GM21723 (cell line): ENCODE data around the gene CRYGN.
A peak's percentile ranks its signal among the peaks of the same experiment; 100 is the strongest.

Experiments
- ATAC-seq: cut with Tn5 transposase; IDR thresholded peaks from one replicate; pipeline ENCODE4 v1.9.1; 2021; ENCODE audit warnings: mild to moderate bottlenecking, moderate library complexity; ENCODE audit not compliant: unreplicated experiment

Gene CRYGN

DNA sequence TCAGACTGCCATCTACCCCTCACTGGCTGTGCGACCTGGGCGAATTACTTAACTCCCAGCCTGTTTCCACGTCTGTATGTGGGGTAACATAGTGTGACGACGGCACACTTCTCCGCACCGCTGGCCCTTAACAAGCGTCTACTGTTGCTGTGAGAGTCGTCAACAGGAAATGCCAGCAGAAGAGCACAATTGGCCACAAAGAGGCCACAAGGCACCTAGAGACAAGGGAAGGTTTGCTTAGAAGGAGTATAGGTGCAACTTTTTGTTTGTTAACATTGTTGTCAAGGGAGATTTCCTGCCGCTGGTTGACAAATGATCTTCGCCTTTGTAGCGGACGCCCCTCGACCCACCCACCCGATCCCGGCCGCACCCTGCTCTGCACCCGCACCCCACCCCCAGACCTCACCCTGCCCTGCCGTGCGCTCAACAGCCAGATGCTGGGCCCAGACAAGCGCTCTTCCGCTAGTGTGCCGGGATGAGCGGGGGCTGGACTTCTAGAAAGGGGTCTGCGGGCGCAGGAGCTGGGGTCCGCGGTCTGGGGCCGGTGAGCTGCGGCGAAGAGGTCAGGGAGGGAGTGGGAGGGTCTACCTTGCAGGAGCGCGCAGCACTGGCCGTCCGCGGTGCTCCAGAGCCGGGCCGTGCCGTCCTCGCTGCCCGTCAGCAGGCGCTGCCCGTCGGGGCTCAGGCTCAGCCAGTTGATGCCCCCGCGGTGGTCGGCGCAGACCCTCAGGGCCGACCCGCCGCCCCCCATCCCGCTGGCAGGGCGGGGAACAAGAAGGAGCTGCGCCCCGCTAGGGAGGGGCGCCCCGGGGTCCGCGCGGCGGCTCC is 30.9 kb downstream of the CRYGN start:
- ATAC-seq = no peak

- ATAC-seq = no peak
These were observed 31.5 kb downstream of the CRYGN start for GRCh38 chr7:151408498-151408838.

DNA sequence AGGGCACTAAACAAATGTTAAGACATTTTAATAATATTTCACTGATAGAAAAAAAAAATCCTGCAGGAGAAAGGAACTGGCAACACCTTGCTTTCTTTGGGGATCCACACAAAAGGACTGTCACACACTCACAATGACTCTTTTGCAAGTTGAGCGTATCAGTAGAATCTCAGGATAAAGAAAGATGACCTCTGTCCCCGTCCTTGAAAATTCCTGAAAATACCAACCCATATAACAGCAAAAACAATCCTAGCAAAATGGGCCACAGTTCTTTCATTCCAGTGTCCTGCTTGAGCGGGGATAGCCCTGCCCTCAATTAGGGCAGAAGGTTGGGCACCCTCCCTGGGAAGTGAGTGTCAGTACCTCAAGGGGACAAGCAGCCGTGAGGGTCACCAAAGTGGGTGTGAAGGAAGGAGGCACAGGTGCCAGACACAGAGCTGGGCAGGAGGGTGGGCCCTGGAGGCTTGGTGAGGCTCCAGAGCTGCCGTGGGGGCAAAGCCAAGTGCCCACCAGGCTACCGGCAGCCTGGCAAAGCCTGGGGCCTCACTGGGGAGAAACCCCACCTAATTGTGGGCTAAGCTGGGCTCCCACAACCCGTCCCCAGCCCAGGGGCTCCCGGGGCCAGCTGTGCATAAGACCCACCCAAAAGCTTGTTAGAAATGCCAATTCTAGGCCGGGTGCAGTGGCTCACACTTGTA is 32.9 kb downstream of the CRYGN start:
- no peak for ATAC-seq

- ATAC-seq = no peak
These were observed 33.7 kb downstream of the CRYGN start for GRCh38 chr7:151406051-151406875.

GRCh38 chr7:151405588-151405987 is 34.4 kb downstream of the CRYGN start:
- ATAC-seq = no peak

GRCh38 chr7:151405056-151405455 is 34.9 kb downstream of the CRYGN start:
- ATAC-seq = no peak

GRCh38 chr7:151404216-151405011 is 35.5 kb downstream of the CRYGN start:
- ATAC-seq = no peak

DNA sequence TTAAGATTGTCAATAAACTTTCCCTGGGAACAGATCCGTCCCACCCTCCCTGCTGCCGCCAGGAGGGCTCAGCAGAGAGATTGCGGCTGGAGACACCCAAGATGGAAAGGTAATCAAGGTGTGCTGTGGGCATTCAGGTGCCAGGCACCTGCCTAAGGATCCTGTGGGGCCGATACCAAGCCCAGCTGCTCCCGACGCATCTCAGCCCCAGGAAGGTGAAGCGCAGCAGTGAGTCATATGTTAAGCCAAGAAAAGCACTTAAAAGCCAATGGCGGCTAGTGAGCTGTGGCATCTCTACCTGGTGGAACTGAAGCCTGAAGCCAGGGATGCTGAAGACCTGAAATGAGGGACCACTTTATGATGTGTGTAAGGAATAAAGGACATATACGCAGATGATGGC is 36.2 kb downstream of the CRYGN start:
- ATAC-seq = no peak

GRCh38 chr7:151402029-151402835 is 37.7 kb downstream of the CRYGN start:
- no peak for ATAC-seq

DNA sequence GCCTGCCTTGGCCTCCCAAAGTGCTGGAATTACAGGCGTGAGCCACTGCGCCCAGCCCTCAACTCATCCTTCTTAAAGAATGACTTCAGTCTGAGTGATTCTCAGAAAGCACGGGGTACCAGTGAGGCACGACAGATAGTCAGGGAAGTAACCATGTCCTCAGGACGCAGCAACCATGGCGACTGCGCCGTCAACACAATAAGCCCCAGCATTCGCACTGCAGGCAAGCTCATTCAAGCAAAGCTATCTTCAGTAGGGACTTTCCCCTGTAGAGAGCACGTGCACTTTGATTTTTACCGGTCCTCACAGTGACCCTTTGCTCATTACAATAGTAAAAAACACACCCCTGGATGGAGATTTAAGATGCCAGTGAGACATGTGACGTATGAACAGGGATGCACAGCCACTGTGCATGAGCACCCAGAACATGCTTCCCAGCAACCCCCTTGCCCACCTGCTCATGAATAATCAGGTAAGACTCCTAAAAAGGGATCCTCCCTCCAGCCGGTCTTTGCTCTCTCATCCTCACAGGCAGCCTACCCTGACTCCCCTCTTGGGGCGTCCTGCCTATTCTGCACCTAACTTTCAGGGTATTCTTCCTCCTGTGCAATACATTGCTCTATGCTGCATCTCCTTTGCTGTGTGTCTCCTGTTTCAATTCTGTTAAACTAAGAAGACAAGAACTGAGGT is 39.2 kb downstream of the CRYGN start:
- ATAC-seq = peak; percentile 88

DNA sequence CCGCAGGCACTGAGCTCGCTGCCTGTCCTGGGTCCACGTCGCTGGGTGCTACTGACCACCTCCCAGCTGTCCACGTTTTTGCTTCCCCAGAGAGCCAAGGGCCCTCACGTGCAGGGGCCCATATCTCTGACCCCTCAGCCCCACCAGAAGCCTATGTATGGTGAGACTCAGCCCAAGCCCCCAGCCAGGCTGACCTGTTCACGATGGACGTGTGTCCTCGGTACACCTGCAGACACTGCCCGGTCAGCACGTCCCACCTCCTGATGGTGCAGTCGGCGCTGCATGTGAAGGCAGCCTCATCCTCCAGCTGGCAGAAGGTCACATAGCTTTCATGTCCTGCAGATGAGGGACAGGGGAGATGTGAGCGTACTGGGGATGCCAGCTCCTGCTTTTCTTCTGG is 40.0 kb downstream of the CRYGN start:
- ATAC-seq = no peak

GRCh38 chr7:151399305-151399601 is 40.7 kb downstream of the CRYGN start:
- ATAC-seq = no peak

DNA sequence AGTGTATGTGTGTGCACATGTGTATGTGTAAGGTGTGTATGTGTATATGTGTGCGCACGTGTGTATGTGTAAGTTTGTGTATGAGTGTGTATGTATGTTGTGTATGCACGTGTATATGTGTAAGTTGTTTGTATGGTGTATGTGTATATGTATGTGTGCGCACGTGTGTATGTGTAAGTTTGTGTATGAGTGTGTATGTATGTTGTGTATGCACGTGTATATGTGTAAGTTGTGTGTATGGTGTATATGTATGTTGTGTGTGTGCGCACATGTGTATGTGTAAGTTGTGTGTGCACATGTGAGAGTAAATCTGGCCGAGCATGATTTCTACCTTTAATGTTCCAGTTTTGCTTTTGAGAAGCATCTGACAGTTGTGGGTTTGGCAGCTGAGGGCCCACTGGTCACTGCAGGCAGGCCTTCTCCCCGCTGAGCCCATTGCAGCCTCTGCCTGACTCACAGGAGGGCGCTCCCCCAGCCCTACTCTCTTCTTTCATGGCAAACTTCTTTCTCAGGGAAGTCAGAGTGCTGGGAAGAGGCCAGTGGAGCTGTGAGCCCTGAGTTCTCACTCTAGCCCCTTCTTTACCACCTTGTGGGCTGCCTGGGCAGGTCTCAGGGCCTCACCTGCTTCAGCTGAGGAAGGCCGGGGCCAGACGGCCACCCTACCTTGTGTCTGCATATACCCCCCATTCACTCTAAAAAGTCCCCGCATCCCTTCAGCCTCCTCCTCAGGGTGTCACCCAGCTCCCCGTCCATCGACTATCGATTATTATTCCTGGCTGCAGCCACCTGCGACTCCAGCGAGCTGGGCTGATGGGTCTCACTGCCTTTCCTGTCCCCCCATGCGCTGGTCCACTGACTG is 41.3 kb downstream of the CRYGN start:
- ATAC-seq = no peak

GRCh38 chr7:151397026-151397425 is 42.9 kb downstream of the CRYGN start:
- ATAC-seq = no peak

DNA sequence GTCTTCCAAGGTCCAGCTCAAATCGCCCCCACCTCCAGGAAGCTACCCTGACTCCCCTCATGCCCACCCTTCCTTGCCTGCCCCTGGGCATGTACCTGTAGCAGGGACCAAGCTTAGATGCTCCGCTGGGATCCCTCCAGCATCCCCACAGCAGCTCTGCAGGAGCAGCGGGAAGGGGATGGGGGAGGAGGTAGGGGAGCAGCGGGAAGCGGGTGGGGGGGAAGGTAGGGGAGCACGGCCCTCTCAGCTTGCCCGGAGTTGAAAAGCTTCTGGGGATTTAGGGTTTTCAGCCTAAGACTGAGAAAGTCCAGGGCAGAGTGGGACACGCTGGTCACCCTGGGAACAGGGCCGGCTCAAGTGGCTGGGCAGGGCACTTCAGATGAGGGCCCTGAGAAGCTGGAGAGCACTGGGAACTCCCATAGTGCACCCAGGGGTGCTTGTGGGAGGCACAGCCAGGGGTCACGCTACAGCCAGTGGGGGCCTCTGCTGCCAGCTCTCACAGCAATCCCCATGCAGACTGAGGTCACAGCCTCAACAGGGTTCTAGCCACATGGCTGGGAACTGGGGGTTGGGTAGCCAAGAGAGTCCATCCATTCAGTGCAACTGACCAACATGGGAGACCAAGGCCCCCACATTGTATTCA is 43.5 kb downstream of the CRYGN start:
- no peak for ATAC-seq

DNA sequence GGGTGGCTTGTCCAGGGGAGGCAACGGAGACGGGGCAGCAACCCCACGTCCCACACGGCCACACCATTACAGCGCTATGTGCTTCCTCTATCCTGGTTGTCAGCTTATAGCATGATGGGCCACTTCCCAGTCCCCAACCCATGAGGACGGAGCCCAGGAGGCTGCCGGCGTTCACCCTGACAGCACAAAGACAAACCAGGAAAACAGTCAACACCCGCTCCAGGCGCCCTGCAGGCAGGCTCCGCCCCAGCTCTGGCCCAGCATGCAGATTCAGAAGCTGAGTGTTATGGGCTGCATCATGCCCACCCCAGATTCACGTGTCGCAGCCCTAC is 44.9 kb downstream of the CRYGN start:
- no peak for ATAC-seq

DNA sequence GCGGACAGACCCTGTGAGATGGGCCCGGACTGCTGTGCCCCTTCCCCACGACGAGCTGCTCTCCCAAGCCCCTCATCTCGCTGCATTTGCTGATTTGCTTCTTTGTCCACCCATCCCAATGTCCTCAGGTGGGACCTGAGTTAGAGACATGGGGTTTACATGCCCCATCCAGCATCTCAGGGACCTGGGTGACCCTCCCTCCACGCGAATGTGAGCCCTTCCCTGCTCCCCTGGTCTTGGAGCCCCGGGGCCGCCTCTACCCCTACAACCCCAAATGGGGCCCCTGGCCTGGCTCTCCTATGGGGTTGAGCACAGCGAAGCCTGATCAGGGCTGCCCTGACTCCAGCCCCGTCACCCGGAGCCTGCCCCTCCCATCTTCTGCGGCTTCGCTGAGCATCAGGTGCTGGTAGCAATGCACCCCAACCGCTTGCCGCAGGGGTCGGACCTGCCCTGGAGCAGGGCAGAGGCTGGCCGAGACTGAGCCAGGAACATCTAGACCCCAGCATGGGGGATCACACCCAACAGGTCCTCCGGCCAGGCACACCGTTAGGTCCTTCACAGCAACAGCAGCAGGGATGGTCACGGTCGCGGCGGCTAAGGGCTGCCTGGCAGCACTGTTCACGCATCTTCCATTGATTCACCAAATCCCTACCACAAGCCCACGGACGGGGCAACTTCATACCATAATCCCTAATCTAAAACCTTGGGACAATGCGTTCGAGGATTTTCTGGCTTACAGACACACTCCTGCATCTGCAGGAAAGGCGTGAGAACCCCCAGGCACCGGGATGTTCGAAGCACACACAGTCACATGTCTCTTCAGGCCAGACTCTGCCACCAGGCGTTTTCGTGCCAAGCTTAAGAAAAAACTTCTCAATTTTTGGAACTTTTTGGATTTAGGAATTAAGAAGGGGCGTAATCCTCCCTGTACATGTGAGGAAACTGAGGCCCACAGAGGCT is 45.6 kb downstream of the CRYGN start:
- no peak for ATAC-seq
